Colonic mucosa (tissue), 4 donors: ENCODE measurements around the gene ESYT2. TPM values are rescaled to one million over a fixed set of nuclear protein-coding genes. Genes with fewer than 3 reads are reported as not detected.

Experiments used
- DNase-seq: peaks from one replicate; pipeline ENCODE4 v3.0.0-alpha.2; 2020
- H3K27ac ChIP-seq: fragments of 200-600 bp; one replicate; pipeline ENCODE4 v1.8.0; 2021
- H3K27me3 ChIP-seq: fragments of 200-600 bp; one replicate; pipeline ENCODE4 v1.8.0; 2021
- H3K36me3 ChIP-seq: fragments of 200-600 bp; one replicate; pipeline ENCODE4 v1.8.0; 2021
- H3K4me1 ChIP-seq: fragments of 200-600 bp; one replicate; pipeline ENCODE4 v1.8.0; 2021; ENCODE audit warnings: mild to moderate bottlenecking
- H3K4me3 ChIP-seq: fragments of 200-600 bp; one replicate; pipeline ENCODE4 v1.8.0; 2021
- H3K9ac ChIP-seq, 2 donors: one replicate each; pipeline ENCODE4 v1.7.0; 2013; ENCODE audit warnings: control low read depth in 2 of 2, low read depth in 2 of 2, low read length in 2 of 2
- H3K9me3 ChIP-seq: fragments of 200-600 bp; one replicate; pipeline ENCODE4 v1.8.0; 2021
- intact Hi-C: fragments of 100-400 bp; cut with DNase I; formaldehyde crosslinking; loops from one replicate; pipeline ENCODE4 v1.14.1; 2022
- total RNA-seq, 2 donors: library from RNA; stranded (reverse); fragmentation: NEBNext Ultra II Directional in 1 of 2; extraction: Animal tissue kit (Norgen Biotek cat#: 25700) in 1 of 2; gene quantifications; one replicate each; pipeline ENCODE4 v1.2.1, GENCODE V29; 2021
- TF ChIP-seq, protein P1 (sequence below): fragments of 200-600 bp; IDR thresholded peaks from one replicate; pipeline ENCODE4 v1.8.0; 2022; ENCODE audit warnings: antibody characterized with exemption, mild to moderate bottlenecking
- donor health status: healthy.
- donor health status: DM: no; HTN: no; CAD: no.
- donor health status: DM: no; HTN: no; CAD: no.

ESYT2 gene
- total RNA-seq, 2 donors from 2014 or later = 57.5 to 105 TPM

DNA sequence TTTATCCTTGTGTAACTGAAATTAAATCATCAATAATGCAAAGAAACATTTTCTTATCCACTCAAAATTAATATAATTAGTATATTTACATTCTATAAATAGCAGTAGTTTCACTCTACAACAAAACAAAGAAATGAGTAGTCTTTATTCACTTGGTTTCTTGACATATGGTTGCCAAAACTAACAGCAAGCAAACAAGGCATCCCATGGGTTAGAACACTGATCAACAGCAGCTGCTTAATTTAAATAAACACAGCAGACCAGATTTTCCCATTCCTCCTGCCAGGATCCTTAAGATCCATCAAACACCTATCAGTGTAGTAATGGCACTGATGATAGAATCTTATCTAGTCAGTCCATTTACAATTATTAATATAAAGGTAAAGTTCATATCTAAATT lies 146.9 kb downstream of the ESYT2 start:
- Histone ChIP-seq H3K9me3 (no peaks in the 10 kb centered on the region), H3K36me3 (no peaks in the 10 kb centered on the region)
- intact Hi-C loops = no loop called here

More for the DNA sequence above, 146.9 kb downstream of the ESYT2 start:
- Histone ChIP-seq H3K27ac (no peak overlapping the region), H3K27me3 (no peaks in the 10 kb centered on the region), H3K4me3 (no peak overlapping the region), H3K4me1 (no peaks in the 10 kb centered on the region), H3K9ac (no peak overlapping the region)
- DNase-seq = no peak
- TF ChIP-seq, protein P1, sequence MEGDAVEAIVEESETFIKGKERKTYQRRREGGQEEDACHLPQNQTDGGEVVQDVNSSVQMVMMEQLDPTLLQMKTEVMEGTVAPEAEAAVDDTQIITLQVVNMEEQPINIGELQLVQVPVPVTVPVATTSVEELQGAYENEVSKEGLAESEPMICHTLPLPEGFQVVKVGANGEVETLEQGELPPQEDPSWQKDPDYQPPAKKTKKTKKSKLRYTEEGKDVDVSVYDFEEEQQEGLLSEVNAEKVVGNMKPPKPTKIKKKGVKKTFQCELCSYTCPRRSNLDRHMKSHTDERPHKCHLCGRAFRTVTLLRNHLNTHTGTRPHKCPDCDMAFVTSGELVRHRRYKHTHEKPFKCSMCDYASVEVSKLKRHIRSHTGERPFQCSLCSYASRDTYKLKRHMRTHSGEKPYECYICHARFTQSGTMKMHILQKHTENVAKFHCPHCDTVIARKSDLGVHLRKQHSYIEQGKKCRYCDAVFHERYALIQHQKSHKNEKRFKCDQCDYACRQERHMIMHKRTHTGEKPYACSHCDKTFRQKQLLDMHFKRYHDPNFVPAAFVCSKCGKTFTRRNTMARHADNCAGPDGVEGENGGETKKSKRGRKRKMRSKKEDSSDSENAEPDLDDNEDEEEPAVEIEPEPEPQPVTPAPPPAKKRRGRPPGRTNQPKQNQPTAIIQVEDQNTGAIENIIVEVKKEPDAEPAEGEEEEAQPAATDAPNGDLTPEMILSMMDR = no peak

Other genes starting within 250 kb of the ESYT2 start
- 10 to 100 TPM; 14.7 to 21.6 TPM for gene PTPRN2, start 241.7 kb downstream of the ESYT2 start, total RNA-seq
- gene NCAPG2, start 124.7 kb downstream of the ESYT2 start, total RNA-seq = 10 to 100 TPM; 15.0 to 48.4 TPM
- gene DYNC2I1, start 27.0 kb upstream of the ESYT2 start, total RNA-seq = 10 to 100 TPM; 16.4 to 21.8 TPM